ENCODE results near the gene ARSA. TPM values are rescaled to one million over a fixed set of nuclear protein-coding genes. Genes with fewer than 3 reads are reported as not detected.
A peak's percentile ranks its signal among the peaks of the same experiment; 100 is the strongest.

The ARSA gene
- total RNA-seq, 1 donor from 2014 or later: 12.1 TPM

GRCh38 chr22:50625131-50625567, 2.8 kb downstream of the ARSA start:
- Histone ChIP-seq H3K27me3 (ENCODE audit: control insufficient read depth, insufficient read depth, low read length) (no peaks in the 10 kb centered on the region), H3K36me3 (ENCODE audit: control insufficient read depth, insufficient read depth, low read length) (peaks cover 8% of the 10 kb centered on the region), H3K4me3 (ENCODE audit: low read depth, low read length) (no peak overlapping the region)
- TF ChIP-seq, protein P1, sequence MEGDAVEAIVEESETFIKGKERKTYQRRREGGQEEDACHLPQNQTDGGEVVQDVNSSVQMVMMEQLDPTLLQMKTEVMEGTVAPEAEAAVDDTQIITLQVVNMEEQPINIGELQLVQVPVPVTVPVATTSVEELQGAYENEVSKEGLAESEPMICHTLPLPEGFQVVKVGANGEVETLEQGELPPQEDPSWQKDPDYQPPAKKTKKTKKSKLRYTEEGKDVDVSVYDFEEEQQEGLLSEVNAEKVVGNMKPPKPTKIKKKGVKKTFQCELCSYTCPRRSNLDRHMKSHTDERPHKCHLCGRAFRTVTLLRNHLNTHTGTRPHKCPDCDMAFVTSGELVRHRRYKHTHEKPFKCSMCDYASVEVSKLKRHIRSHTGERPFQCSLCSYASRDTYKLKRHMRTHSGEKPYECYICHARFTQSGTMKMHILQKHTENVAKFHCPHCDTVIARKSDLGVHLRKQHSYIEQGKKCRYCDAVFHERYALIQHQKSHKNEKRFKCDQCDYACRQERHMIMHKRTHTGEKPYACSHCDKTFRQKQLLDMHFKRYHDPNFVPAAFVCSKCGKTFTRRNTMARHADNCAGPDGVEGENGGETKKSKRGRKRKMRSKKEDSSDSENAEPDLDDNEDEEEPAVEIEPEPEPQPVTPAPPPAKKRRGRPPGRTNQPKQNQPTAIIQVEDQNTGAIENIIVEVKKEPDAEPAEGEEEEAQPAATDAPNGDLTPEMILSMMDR (IDR thresholded peaks at IDR 0.05; ENCODE audit: insufficient read depth, low read length, severe bottlenecking): no peak
- DNase-seq (ENCODE audit: low read depth) (no peak), FAIRE-seq (no peak)

- FAIRE-seq (no peak), DNase-seq (ENCODE audit: low read depth) (no peak)
- TF ChIP-seq, protein P1 (IDR thresholded peaks at IDR 0.05; ENCODE audit: insufficient read depth, low read length, severe bottlenecking): no peak
- H3K36me3 ChIP-seq (ENCODE audit: control insufficient read depth, insufficient read depth, low read length): peaks cover 8% of the 10 kb centered on the region
- no peak overlapping the region for H3K4me3 ChIP-seq (ENCODE audit: low read depth, low read length)
- H3K27me3 ChIP-seq (ENCODE audit: control insufficient read depth, insufficient read depth, low read length): no peaks in the 10 kb centered on the region
Observed at GRCh38 chr22:50624347-50625130, 3.4 kb downstream of the ARSA start.

DNA sequence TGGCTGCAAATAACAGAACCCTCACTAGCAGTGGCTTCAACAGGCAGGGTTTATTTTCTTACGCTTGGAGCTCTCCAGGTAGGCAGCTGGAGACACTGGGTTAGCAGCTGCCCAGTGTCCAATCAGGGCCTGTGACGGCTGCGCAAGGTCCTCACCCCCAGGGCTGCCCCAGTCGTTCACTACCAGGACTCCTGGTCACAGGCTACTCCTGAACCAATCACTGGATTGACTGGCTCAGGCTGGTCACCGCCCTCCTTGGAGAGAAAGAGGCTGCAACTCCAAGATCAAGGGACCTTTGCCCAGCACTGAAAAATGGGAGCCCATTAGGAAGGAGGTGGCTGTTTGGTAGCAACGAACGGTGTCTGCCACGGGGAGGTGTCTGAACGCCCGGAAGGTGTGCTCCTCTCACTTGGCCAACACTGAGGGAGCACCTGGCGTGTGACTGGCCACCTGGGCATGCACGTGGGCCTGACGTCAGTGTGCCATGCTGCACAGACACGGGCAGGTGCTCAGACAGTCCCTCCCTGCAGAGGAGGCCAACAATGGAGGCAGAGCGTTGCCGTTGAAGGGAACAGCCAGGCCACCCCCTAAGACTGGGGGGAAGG, 5.1 kb downstream of the ARSA start:
- peak; percentile 52 for FAIRE-seq
- H3K27me3 ChIP-seq (ENCODE audit: control insufficient read depth, insufficient read depth, low read length): no peaks in the 10 kb centered on the region
- H3K4me3 ChIP-seq (ENCODE audit: low read depth, low read length): no peak overlapping the region
- TF ChIP-seq, protein P1 (IDR thresholded peaks at IDR 0.05; ENCODE audit: insufficient read depth, low read length, severe bottlenecking): peak; percentile 34
- peaks cover 8% of the 10 kb centered on the region for H3K36me3 ChIP-seq (ENCODE audit: control insufficient read depth, insufficient read depth, low read length)
- DNase-seq (ENCODE audit: low read depth): peak; percentile 62

DNA sequence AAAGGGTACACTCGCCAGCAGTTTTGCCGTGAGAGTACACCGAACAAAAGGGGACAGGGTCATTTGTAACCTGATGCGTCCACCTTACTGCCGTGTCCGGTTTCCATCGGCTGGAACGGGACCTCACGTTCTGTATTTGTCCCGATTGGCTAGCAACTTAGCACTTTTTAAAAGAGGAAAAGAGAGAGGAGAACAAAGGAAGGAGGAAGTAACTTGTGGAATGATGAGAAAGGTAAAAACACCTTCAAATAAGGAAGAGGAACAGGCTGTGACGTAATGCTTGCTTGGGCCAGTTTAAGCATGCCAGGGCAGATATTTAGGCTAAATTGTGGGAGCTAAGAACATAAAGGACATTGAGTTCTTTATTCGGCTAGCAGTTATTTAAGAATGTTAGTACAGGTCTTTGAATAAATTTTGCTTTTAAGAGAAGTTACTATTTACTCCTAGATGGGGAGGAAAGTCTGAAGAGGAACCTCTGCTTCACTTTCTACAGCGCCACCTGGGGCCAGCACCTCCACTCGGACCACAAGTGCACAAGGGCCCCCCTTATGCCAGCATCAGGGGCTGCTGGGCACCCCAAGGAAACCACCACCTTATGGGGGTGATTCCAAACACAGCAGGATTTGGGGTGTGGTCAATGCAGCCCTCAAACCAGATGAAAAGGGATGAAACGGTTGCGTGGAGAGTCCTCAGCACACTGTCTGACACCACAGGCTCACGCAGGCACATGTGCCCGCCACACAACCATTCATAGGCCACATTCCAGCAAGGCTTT, 5.8 kb downstream of the ARSA start:
- Histone ChIP-seq H3K4me3 (ENCODE audit: low read depth, low read length) (peak overlapping the region; percentile 32), H3K36me3 (ENCODE audit: control insufficient read depth, insufficient read depth, low read length) (peaks cover 8% of the 10 kb centered on the region), H3K27me3 (ENCODE audit: control insufficient read depth, insufficient read depth, low read length) (no peaks in the 10 kb centered on the region)
- FAIRE-seq (no peak), DNase-seq (ENCODE audit: low read depth) (peak; percentile 67)
- TF ChIP-seq, protein P1 (IDR thresholded peaks at IDR 0.05; ENCODE audit: insufficient read depth, low read length, severe bottlenecking): peak; percentile 58

- FAIRE-seq: no peak
- peak overlapping the region; percentile 32 for H3K4me3 ChIP-seq (ENCODE audit: low read depth, low read length)
- H3K36me3 ChIP-seq (ENCODE audit: control insufficient read depth, insufficient read depth, low read length): peaks cover 6% of the 10 kb centered on the region
- peak; percentile 21 for DNase-seq (ENCODE audit: low read depth)
- TF ChIP-seq, protein P1 (IDR thresholded peaks at IDR 0.05; ENCODE audit: insufficient read depth, low read length, severe bottlenecking): no peak
- H3K27me3 ChIP-seq (ENCODE audit: control insufficient read depth, insufficient read depth, low read length): no peaks in the 10 kb centered on the region
Observed at GRCh38 chr22:50621356-50621880, 6.5 kb downstream of the ARSA start.

Data from bronchial epithelial cell (primary cell).